Hypothalamus (tissue), 51 donors: ENCODE data around the gene DDX23.

Experiments used
- DNase-seq, 51 donors: peaks; one replicate each; lab custom pipeline; 2025; lab: John Stamatoyannopoulos, UW

Gene DDX23

DNA sequence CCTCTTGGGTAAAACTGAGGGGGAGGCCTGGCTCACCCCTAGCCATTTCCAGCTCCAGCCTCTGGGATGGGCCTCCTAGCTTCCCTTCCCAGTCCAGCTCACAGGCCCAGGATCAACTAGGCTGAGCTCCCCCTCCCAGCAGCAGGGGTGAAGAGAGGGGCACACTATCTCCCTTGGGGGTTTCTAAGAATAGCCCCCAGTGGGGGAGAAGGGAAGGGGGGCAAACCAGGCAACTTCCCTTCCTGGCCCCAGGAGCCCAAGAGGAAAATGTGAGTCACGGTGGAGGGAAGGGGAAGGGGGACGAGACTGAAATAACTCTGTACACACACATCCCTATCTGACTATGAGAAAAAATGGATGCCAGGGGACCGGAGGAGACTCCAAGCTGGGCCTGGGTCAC is 72.1 kb downstream of the DDX23 start:
- DNase-seq = no peak
